IMR-90 (cell line): Measurements from ENCODE around the gene WDR17. TPM values are rescaled to one million over a fixed set of nuclear protein-coding genes. Genes with fewer than 3 reads are reported as not detected.

ENCODE experiments used
- ATAC-seq: fragments of 200-7000 bp; cut with Tn5 transposase; 2 replicates; pipeline ENCODE4 v1.9.1; 2020; ENCODE audit warnings: low read depth, mild to moderate bottlenecking, moderate library complexity
- BruUV-seq: library from RNA; stranded (reverse); fragments of 400-500 nt; replicated peaks from 2 replicates; lab custom pipeline; 2021; lab: Mats Ljungman, UMichigan
- CTCF ChIA-PET: fragments of 300-600 bp; formaldehyde crosslinking; extraction: SDS; loops from one replicate; lab custom pipeline; 2021; ENCODE audit warnings: antibody characterized with exemption; lab: Yijun Ruan, JAX
- POLR2A ChIA-PET: fragments of 300-600 bp; sonication (Branson Sonifier 250); formaldehyde crosslinking; loops from one replicate; lab custom pipeline; 2022; ENCODE audit warnings: antibody characterized with exemption; ENCODE audit not compliant: unreplicated experiment; lab: Charles Lee
- DNase-seq: peaks from one replicate; pipeline ENCODE4 v3.0.0; 2013
- H2AFZ ChIP-seq: replicated peaks from 2 replicates; pipeline ENCODE3; 2013; ENCODE audit warnings: low read length, mild to moderate bottlenecking; ENCODE audit not compliant: poor library complexity
- H2AK5ac ChIP-seq: 2 replicates; pipeline ENCODE4 v1.6.1; 2013; ENCODE audit warnings: low read depth, low read length, inconsistent platforms
- H2AK9ac ChIP-seq: replicated peaks from 2 replicates; pipeline ENCODE3; 2013; ENCODE audit warnings: mild to moderate bottlenecking, low read depth, low read length, moderate library complexity; ENCODE audit not compliant: poor library complexity
- H2BK120ac ChIP-seq: 2 replicates; pipeline ENCODE4 v1.6.1; 2013; ENCODE audit warnings: low read depth, low read length, inconsistent platforms
- H2BK15ac ChIP-seq: 3 replicates; pipeline ENCODE4 v1.6.1; 2013; ENCODE audit warnings: low read depth, low read length, inconsistent platforms
- H2BK20ac ChIP-seq: 2 replicates; pipeline ENCODE4 v1.6.1; 2013; ENCODE audit warnings: low read depth, mild to moderate bottlenecking, inconsistent platforms, low read length, moderate library complexity
- H2BK5ac ChIP-seq: 2 replicates; pipeline ENCODE4 v1.6.1; 2013; ENCODE audit warnings: mild to moderate bottlenecking, low read depth, low read length, inconsistent platforms; ENCODE audit not compliant: poor library complexity, severe bottlenecking
- H3K14ac ChIP-seq: replicated peaks from 2 replicates; pipeline ENCODE4 v1.6.1; 2013; ENCODE audit warnings: low read depth, low read length, inconsistent platforms
- H3K18ac ChIP-seq: 2 replicates; pipeline ENCODE4 v1.6.1; 2013; ENCODE audit warnings: low read depth, low read length, control low read depth
- H3K23ac ChIP-seq: 2 replicates; pipeline ENCODE4 v1.6.1; 2013; ENCODE audit warnings: low read depth, low read length, inconsistent platforms
- H3K27ac ChIP-seq: 2 replicates; pipeline ENCODE4 v1.5.1; 2013; ENCODE audit warnings: mild to moderate bottlenecking, control low read depth, low read length; ENCODE audit not compliant: insufficient read depth
- H3K27me3 ChIP-seq: 2 replicates; pipeline ENCODE4 v1.6.1; 2013; ENCODE audit warnings: low read length; ENCODE audit not compliant: control insufficient read depth, insufficient read depth
- H3K36me3 ChIP-seq: 2 replicates; pipeline ENCODE4 v1.6.1; 2013; ENCODE audit warnings: low read length, mixed read lengths; ENCODE audit not compliant: control insufficient read depth, insufficient read depth
- H3K4ac ChIP-seq: 2 replicates; pipeline ENCODE4 v1.6.1; 2013; ENCODE audit warnings: low read depth, low read length, inconsistent platforms
- H3K4me1 ChIP-seq: 2 replicates; pipeline ENCODE4 v1.6.1; 2013; ENCODE audit warnings: low read length, mixed read lengths; ENCODE audit not compliant: control insufficient read depth, insufficient read depth
- H3K4me2 ChIP-seq: 2 replicates; pipeline ENCODE4 v1.6.1; 2013; ENCODE audit warnings: low read depth, mild to moderate bottlenecking, control low read depth, low read length, moderate library complexity
- H3K4me3 ChIP-seq: 2 replicates; pipeline ENCODE4 v1.5.1; 2013; ENCODE audit warnings: low read depth, mild to moderate bottlenecking, control low read depth, low read length, moderate library complexity; ENCODE audit not compliant: insufficient read depth
- H3K56ac ChIP-seq: 2 replicates; pipeline ENCODE4 v1.6.1; 2013; ENCODE audit warnings: low read length, inconsistent platforms; ENCODE audit not compliant: insufficient read depth; ENCODE audit errors: extremely low read depth
- H3K79me1 ChIP-seq, 2 experiments: 2 replicates each; pipeline ENCODE4 v1.6.1; 2013; ENCODE audit warnings: low read length in 2 of 2, inconsistent platforms in 1 of 2, low read depth in 1 of 2
- H3K9ac ChIP-seq: 2 replicates; pipeline ENCODE4 v1.6.1; 2013; ENCODE audit warnings: low read depth, low read length, control low read depth
- H3K9me1 ChIP-seq: 2 replicates; pipeline ENCODE4 v1.6.1; 2013; ENCODE audit warnings: low read length, inconsistent platforms; ENCODE audit not compliant: insufficient read depth
- H3K9me3 ChIP-seq: 2 replicates; pipeline ENCODE4 v1.6.1; 2013; ENCODE audit warnings: low read length; ENCODE audit not compliant: control insufficient read depth, insufficient read depth
- H4K20me1 ChIP-seq: 2 replicates; pipeline ENCODE4 v1.6.1; 2013; ENCODE audit warnings: low read length, inconsistent platforms; ENCODE audit not compliant: insufficient read depth
- H4K5ac ChIP-seq: 2 replicates; pipeline ENCODE4 v1.6.1; 2013; ENCODE audit warnings: mild to moderate bottlenecking, low read depth, low read length, control low read depth
- H4K8ac ChIP-seq, 2 experiments: 2 replicates each; pipeline ENCODE4 v1.6.1; 2013; ENCODE audit warnings: low read depth in 2 of 2, low read length in 2 of 2, control low read depth in 1 of 2, inconsistent platforms in 1 of 2
- H4K91ac ChIP-seq: 2 replicates; pipeline ENCODE4 v1.6.1; 2013; ENCODE audit warnings: low read depth, low read length, inconsistent platforms; ENCODE audit not compliant: insufficient read depth
- BHLHE40 ChIP-seq: fragments of 150-350 bp; IDR thresholded peaks from 2 replicates; pipeline ENCODE4 v1.6.1; 2016; ENCODE audit warnings: mild to moderate bottlenecking, low read depth, low read length
- CEBPB ChIP-seq: IDR thresholded peaks from 2 replicates; pipeline ENCODE4 v1.6.1; 2012; ENCODE audit warnings: low read depth, low read length, improper control_type of control experiment
- CHD1 ChIP-seq: IDR thresholded peaks from 2 replicates; pipeline ENCODE4 v1.6.1; 2012; ENCODE audit warnings: low read depth, low read length, improper control_type of control experiment
- FOS ChIP-seq: fragments of 150-350 bp; IDR thresholded peaks from 2 replicates; pipeline ENCODE4 v1.6.1; 2016; ENCODE audit warnings: low read depth, low read length
- MAFK ChIP-seq: IDR thresholded peaks from 2 replicates; pipeline ENCODE4 v1.6.1; 2012; ENCODE audit warnings: low read depth, low read length, improper control_type of control experiment
- MAZ ChIP-seq: IDR thresholded peaks from 2 replicates; pipeline ENCODE4 v1.6.1; 2012; ENCODE audit warnings: low read depth, mild to moderate bottlenecking, low read length, improper control_type of control experiment, moderate library complexity, borderline replicate concordance
- MXI1 ChIP-seq: IDR thresholded peaks from 2 replicates; pipeline ENCODE4 v1.6.1; 2012; ENCODE audit warnings: low read depth, mild to moderate bottlenecking, low read length, moderate library complexity, borderline replicate concordance
- NFE2L2 ChIP-seq: fragments of 150-350 bp; IDR thresholded peaks from 2 replicates; pipeline ENCODE4 v1.6.1; 2016; ENCODE audit warnings: low read depth, mild to moderate bottlenecking, low read length
- POLR2A ChIP-seq: IDR thresholded peaks from 2 replicates; pipeline ENCODE4 v1.6.1; 2012; ENCODE audit warnings: mild to moderate bottlenecking, low read depth, low read length
- RAD21 ChIP-seq: IDR thresholded peaks from 2 replicates; pipeline ENCODE4 v1.6.1; 2012; ENCODE audit warnings: low read length, improper control_type of control experiment
- RCOR1 ChIP-seq: IDR thresholded peaks from 2 replicates; pipeline ENCODE4 v1.6.1; 2012; ENCODE audit warnings: mild to moderate bottlenecking, low read length, improper control_type of control experiment; ENCODE audit not compliant: insufficient replicate concordance
- RFX5 ChIP-seq: IDR thresholded peaks from 2 replicates; pipeline ENCODE4 v1.8.0; 2012; ENCODE audit warnings: low read depth, mild to moderate bottlenecking, low read length, moderate library complexity
- SMC3 ChIP-seq: fragments of 150-350 bp; IDR thresholded peaks from 2 replicates; pipeline ENCODE4 v1.6.1; 2016; ENCODE audit warnings: low read depth, mild to moderate bottlenecking, antibody characterized with exemption, low read length, moderate library complexity
- WGBS, 2 experiments: methylation state at CpG; one replicate each; pipeline versions ENCODE4 v1.1.5 to v1.1.7; 2013; ENCODE audit warnings: missing lambda C conversion rate in 2 of 2; ENCODE audit not compliant: insufficient read length in 1 of 2; ENCODE audit errors: extremely low coverage in 2 of 2; 5-methylcytosine and 5-hydroxymethylcytosine counted together
- dilution Hi-C: fragments of 300-500 bp; cut with HindIII; formaldehyde crosslinking; loops from one replicate; pipeline ENCODE4 v1.14.3; 2018; ENCODE audit warnings: low sequenced_read_pairs; ENCODE audit not compliant: unreplicated experiment
- in situ Hi-C: fragments of 300-500 bp; cut with MboI; formaldehyde crosslinking; loops from 3 replicates; pipeline ENCODE4 v1.14.3; 2019; ENCODE audit warnings: low sequenced_read_pairs, inconsistent platforms, mixed read lengths
- intact Hi-C: fragments of 100-400 bp; cut with micrococcal nuclease; formaldehyde crosslinking; loops from 2 replicates; pipeline ENCODE4 v1.10.0; 2022
- polyA plus RNA-seq, 3 experiments: library from polyadenylated mRNA; depleted of rRNA; stranded (reverse); fragments of >200 nt; gene quantifications; 2 replicates each; pipeline ENCODE4 v1.2.3, GENCODE V29; 2012; ENCODE audit warnings: low replicate concordance in 1 of 3
- total RNA-seq: library from RNA; depleted of rRNA; stranded (reverse); fragments of >200 nt; gene quantifications from 2 replicates; pipeline ENCODE4 v1.2.3, GENCODE V29; 2012
- TF ChIP-seq, protein P1 (sequence below): conservative IDR thresholded peaks from 2 replicates; pipeline ENCODE4 v1.5.1; 2012; ENCODE audit warnings: mild to moderate bottlenecking, low read depth, low read length, improper control_type of control experiment
- TF ChIP-seq, protein P2 (sequence below): fragments of 150-350 bp; IDR thresholded peaks from 2 replicates; pipeline ENCODE4 v1.6.1; 2017; ENCODE audit warnings: mild to moderate bottlenecking, antibody characterized with exemption, low read length, low read depth
- TF ChIP-seq, protein P3 (sequence below): fragments of 150-350 bp; IDR thresholded peaks from 2 replicates; pipeline ENCODE4 v1.6.1; 2016; ENCODE audit warnings: low read depth, mild to moderate bottlenecking, low read length, moderate library complexity, borderline replicate concordance

Gene WDR17
- total and polyA plus RNA-seq, 2 of the 4 experiments (the other 2 are of a cell fraction): 0.53 to 0.54 TPM

DNA sequence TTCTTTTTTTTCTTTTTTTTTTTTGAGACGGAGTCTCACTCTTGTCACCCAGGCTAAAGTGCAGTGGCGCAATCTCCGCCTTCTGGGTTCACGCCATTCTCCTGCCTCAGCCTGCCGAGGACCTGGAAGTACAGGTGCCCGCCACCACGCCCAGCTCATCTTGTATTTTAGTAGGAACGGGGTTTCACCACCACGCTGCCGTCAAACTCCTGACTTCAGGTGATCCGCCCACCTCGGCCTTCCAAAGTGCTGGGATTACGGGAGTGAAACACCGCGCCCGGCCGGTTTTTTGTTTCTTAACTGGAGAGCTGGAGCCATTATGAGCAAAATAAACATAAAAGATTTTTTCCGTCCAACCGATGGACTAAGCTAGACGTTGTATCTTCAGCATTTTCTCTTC lies 1.9 kb upstream of the WDR17 start:
- CTCF ChIA-PET: no interaction called here
- no peak overlapping the region for H4K8ac ChIP-seq

More for the DNA sequence above, 1.9 kb upstream of the WDR17 start:
- no peak overlapping the region for H4K5ac ChIP-seq
- intact Hi-C loops (no loop called here), in situ Hi-C loops (no loop called here), dilution Hi-C loops (no loop called here)
- no peak overlapping the region for H3K4me3 ChIP-seq
- H3K23ac ChIP-seq: no peak overlapping the region
- H2BK5ac ChIP-seq: no peak overlapping the region
- H3K4me2 ChIP-seq: no peak overlapping the region
- DNase-seq: no peak
- no peak overlapping the region for H2AK9ac ChIP-seq
- 83% methylated on average over 10 of the region's 20 CpGs; no CpG with 5 or more reads in 1 of the 2 experiments for WGBS, 2 experiments
- no peak overlapping the region for H3K9ac ChIP-seq
- no peaks in the 10 kb centered on the region for H4K20me1 ChIP-seq
- H3K56ac ChIP-seq: no peak overlapping the region
- TF ChIP-seq FOS: no peak
- TF ChIP-seq MXI1: no peak
- TF ChIP-seq NFE2L2: no peak
- no peak for TF ChIP-seq CEBPB
- TF ChIP-seq RCOR1: no peak
- TF ChIP-seq RFX5: no peak
- no peak for TF ChIP-seq BHLHE40
- no peak for TF ChIP-seq RAD21
- TF ChIP-seq, protein P1, sequence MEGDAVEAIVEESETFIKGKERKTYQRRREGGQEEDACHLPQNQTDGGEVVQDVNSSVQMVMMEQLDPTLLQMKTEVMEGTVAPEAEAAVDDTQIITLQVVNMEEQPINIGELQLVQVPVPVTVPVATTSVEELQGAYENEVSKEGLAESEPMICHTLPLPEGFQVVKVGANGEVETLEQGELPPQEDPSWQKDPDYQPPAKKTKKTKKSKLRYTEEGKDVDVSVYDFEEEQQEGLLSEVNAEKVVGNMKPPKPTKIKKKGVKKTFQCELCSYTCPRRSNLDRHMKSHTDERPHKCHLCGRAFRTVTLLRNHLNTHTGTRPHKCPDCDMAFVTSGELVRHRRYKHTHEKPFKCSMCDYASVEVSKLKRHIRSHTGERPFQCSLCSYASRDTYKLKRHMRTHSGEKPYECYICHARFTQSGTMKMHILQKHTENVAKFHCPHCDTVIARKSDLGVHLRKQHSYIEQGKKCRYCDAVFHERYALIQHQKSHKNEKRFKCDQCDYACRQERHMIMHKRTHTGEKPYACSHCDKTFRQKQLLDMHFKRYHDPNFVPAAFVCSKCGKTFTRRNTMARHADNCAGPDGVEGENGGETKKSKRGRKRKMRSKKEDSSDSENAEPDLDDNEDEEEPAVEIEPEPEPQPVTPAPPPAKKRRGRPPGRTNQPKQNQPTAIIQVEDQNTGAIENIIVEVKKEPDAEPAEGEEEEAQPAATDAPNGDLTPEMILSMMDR: no peak
- TF ChIP-seq POLR2A: no peak
- no peak for TF ChIP-seq MAZ
- TF ChIP-seq CHD1: no peak
- TF ChIP-seq SMC3: no peak
- no peak for TF ChIP-seq MAFK
- TF ChIP-seq, protein P2, sequence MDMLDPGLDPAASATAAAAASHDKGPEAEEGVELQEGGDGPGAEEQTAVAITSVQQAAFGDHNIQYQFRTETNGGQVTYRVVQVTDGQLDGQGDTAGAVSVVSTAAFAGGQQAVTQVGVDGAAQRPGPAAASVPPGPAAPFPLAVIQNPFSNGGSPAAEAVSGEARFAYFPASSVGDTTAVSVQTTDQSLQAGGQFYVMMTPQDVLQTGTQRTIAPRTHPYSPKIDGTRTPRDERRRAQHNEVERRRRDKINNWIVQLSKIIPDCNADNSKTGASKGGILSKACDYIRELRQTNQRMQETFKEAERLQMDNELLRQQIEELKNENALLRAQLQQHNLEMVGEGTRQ: no peak
- TF ChIP-seq, protein P3, sequence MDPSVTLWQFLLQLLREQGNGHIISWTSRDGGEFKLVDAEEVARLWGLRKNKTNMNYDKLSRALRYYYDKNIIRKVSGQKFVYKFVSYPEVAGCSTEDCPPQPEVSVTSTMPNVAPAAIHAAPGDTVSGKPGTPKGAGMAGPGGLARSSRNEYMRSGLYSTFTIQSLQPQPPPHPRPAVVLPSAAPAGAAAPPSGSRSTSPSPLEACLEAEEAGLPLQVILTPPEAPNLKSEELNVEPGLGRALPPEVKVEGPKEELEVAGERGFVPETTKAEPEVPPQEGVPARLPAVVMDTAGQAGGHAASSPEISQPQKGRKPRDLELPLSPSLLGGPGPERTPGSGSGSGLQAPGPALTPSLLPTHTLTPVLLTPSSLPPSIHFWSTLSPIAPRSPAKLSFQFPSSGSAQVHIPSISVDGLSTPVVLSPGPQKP: no peak
- H2BK20ac ChIP-seq: no peak overlapping the region
- H4K91ac ChIP-seq: no peak overlapping the region
- POLR2A ChIA-PET: no interaction called here
- H3K27me3 ChIP-seq: no peaks in the 10 kb centered on the region; the same call in 1 of the 2 replicates
- no peak overlapping the region for H3K27ac ChIP-seq
- no peak for ATAC-seq
- H3K9me1 ChIP-seq: no peaks in the 10 kb centered on the region; the same call in 1 of the 2 replicates
- no peak overlapping the region for H2BK15ac ChIP-seq
- BruUV-seq: no TSS peak
- H3K18ac ChIP-seq: no peak overlapping the region
- H2AFZ ChIP-seq: no peak overlapping the region
- H3K9me3 ChIP-seq: no peaks in the 10 kb centered on the region
- H2BK120ac ChIP-seq: no peak overlapping the region
- no peaks in the 10 kb centered on the region for H3K79me1 ChIP-seq
- H2AK5ac ChIP-seq: no peak overlapping the region
- H3K4me1 ChIP-seq: no peaks in the 10 kb centered on the region
- H3K36me3 ChIP-seq: no peaks in the 10 kb centered on the region
- no peak overlapping the region for H3K4ac ChIP-seq
- no peak overlapping the region for H3K14ac ChIP-seq
